Naive B cell (primary cell): ENCODE results near the gene TARM1. TPM values are rescaled to one million over a fixed set of nuclear protein-coding genes. Genes with fewer than 3 reads are reported as not detected.

Experiments
- polyA plus RNA-seq, 6 donors: library from polyadenylated mRNA; unstranded; fragments of 300-500 nt; fragmentation: Illumina TruSeq; gene quantifications; one replicate each; pipeline ENCODE4 v1.2.3, GENCODE V29; 2021; ENCODE audit warnings: low read depth in 6 of 6

The TARM1 gene
- polyA plus RNA-seq, 6 donors from 2014 or later: not detected

Other genes with a start within 250 kb of the TARM1 start
- 10 to 100 TPM; 13.8 to 56.4 (median 34.9) TPM for gene MYADM, start 213.5 kb downstream of the TARM1 start, polyA plus RNA-seq
- under 1 TPM in 2 of 6 donors, not detected in 4; 0.31 to 0.35 TPM for gene PRKCG, start 199.2 kb downstream of the TARM1 start, polyA plus RNA-seq
- not detected for gene CACNG7, start 172.1 kb downstream of the TARM1 start, polyA plus RNA-seq
- gene CACNG8, start 118.4 kb downstream of the TARM1 start, polyA plus RNA-seq: not detected
- not detected for gene CACNG6, start 89.7 kb downstream of the TARM1 start, polyA plus RNA-seq
- under 1 TPM in 1 of 6 donors, not detected in 5; 0.89 TPM for gene VSTM1, start 17.5 kb downstream of the TARM1 start, polyA plus RNA-seq
- gene OSCAR, start 19.4 kb upstream of the TARM1 start, polyA plus RNA-seq: under 1 TPM in 1 of 6 donors, not detected in 5; 0.73 TPM
- gene NDUFA3, start 21.5 kb upstream of the TARM1 start, polyA plus RNA-seq: 100 to 1,000 TPM; 288 to 486 (median 357) TPM
- gene TFPT, start 34.3 kb upstream of the TARM1 start, polyA plus RNA-seq: 10 to 100 TPM in 2 of 6 donors, 1 to 10 TPM in 4; 7.2 to 11.6 (median 9.2) TPM
- gene PRPF31, start 34.4 kb upstream of the TARM1 start, polyA plus RNA-seq: 10 to 100 TPM; 59.3 to 83.7 (median 62.6) TPM
- gene CNOT3, start 56.4 kb upstream of the TARM1 start, polyA plus RNA-seq: 10 to 100 TPM in 1 of 6 donors, 1 to 10 TPM in 5; 2.7 to 12.9 (median 6.9) TPM
- gene LENG1, start 78.4 kb upstream of the TARM1 start, polyA plus RNA-seq: 10 to 100 TPM in 5 of 6 donors, 1 to 10 TPM in 1; 9.3 to 15.3 (median 12.0) TPM
- not detected for gene TMC4, start 91.8 kb upstream of the TARM1 start, polyA plus RNA-seq
- gene MBOAT7, start 108.2 kb upstream of the TARM1 start, polyA plus RNA-seq: 10 to 100 TPM in 4 of 6 donors, 1 to 10 TPM in 2; 7.0 to 13.5 (median 11.3) TPM
- gene TSEN34, start 109.9 kb upstream of the TARM1 start, polyA plus RNA-seq: 10 to 100 TPM; 22.3 to 40.0 (median 32.1) TPM
- 1,000 to 10,000 TPM in 3 of 6 donors, 100 to 1,000 TPM in 3; 849 to 1,278 (median 1,006) TPM for gene RPS9, start 119.5 kb upstream of the TARM1 start, polyA plus RNA-seq
- 1 to 10 TPM in 1 of 6 donors, under 1 TPM in 5; 0.29 to 4.6 (median 0.39) TPM for gene LILRB3, start 141.6 kb upstream of the TARM1 start, polyA plus RNA-seq
- gene LILRA6, start 161.4 kb upstream of the TARM1 start, polyA plus RNA-seq: 1 to 10 TPM in 1 of 6 donors, under 1 TPM in 2, not detected in 3; 0.18 to 1.5 (median 0.66) TPM
- gene LILRB5, start 175.9 kb upstream of the TARM1 start, polyA plus RNA-seq: not detected
- 1 to 10 TPM in 2 of 6 donors, under 1 TPM in 3, not detected in 1; 0.36 to 1.6 (median 0.76) TPM for gene LILRB2, start 199.7 kb upstream of the TARM1 start, polyA plus RNA-seq
- 1 to 10 TPM in 1 of 6 donors, under 1 TPM in 3, not detected in 2; 0.29 to 1.1 (median 0.76) TPM for gene LILRA5, start 231.8 kb upstream of the TARM1 start, polyA plus RNA-seq